HUES6 (cell line): Measurements from ENCODE around the gene ZBTB24.

Experiments
- H3K27ac ChIP-seq: 2 replicates; pipeline ENCODE4 v1.7.0; 2013; ENCODE audit warnings: low read depth, mild to moderate bottlenecking, low read length, inconsistent platforms
- H3K27me3 ChIP-seq: 2 replicates; pipeline ENCODE4 v1.6.1; 2013; ENCODE audit warnings: low read length; ENCODE audit not compliant: control insufficient read depth, insufficient read depth
- H3K36me3 ChIP-seq: 2 replicates; pipeline ENCODE4 v1.6.1; 2013; ENCODE audit warnings: low read length; ENCODE audit not compliant: control insufficient read depth, insufficient read depth
- H3K4me1 ChIP-seq: 2 replicates; pipeline ENCODE4 v1.6.1; 2013; ENCODE audit warnings: low read length; ENCODE audit not compliant: control insufficient read depth, insufficient read depth
- H3K4me3 ChIP-seq: 2 replicates; pipeline ENCODE4 v1.5.1; 2013; ENCODE audit warnings: low read depth, low read length
- H3K9ac ChIP-seq: one replicate; pipeline ENCODE4 v1.6.1; 2013; ENCODE audit warnings: mild to moderate bottlenecking, low read length
- H3K9me3 ChIP-seq: 2 replicates; pipeline ENCODE4 v1.6.1; 2013; ENCODE audit warnings: low read depth, low read length; ENCODE audit not compliant: control insufficient read depth, insufficient read depth

Gene ZBTB24

GRCh38 chr6:109478841-109479624, 4.0 kb downstream of the ZBTB24 start:
- Histone ChIP-seq H3K36me3 (peaks cover 55% of the 10 kb centered on the region), H3K27ac (no peak overlapping the region), H3K9ac (no peak overlapping the region), H3K9me3 (no peaks in the 10 kb centered on the region), H3K27me3 (peaks cover 1% of the 10 kb centered on the region; the same call in 1 of the 2 replicates), H3K4me1 (peaks cover 29% of the 10 kb centered on the region), H3K4me3 (peak overlapping the region; percentile 20)

- no peak overlapping the region for H3K9ac ChIP-seq
- no peak overlapping the region for H3K27ac ChIP-seq
- H3K9me3 ChIP-seq, result no peaks in the 10 kb centered on the region
- no peaks in the 10 kb centered on the region for H3K27me3 ChIP-seq
- H3K4me1 ChIP-seq, result peaks cover 29% of the 10 kb centered on the region
- H3K4me3 ChIP-seq, result peak overlapping the region; percentile 1; the same call in 1 of the 2 replicates
- H3K36me3 ChIP-seq, result peaks cover 62% of the 10 kb centered on the region
Observed at GRCh38 chr6:109478222-109478805, 4.7 kb downstream of the ZBTB24 start.

GRCh38 chr6:109477725-109478124, 5.3 kb downstream of the ZBTB24 start:
- Histone ChIP-seq H3K27me3 (no peaks in the 10 kb centered on the region), H3K4me3 (peak overlapping the region; percentile 1; the same call in 1 of the 2 replicates), H3K9ac (no peak overlapping the region), H3K27ac (no peak overlapping the region), H3K36me3 (peaks cover 68% of the 10 kb centered on the region), H3K4me1 (peaks cover 29% of the 10 kb centered on the region), H3K9me3 (no peaks in the 10 kb centered on the region)

- peaks cover 73% of the 10 kb centered on the region for H3K36me3 ChIP-seq
- no peak overlapping the region for H3K27ac ChIP-seq
- H3K27me3 ChIP-seq, result no peaks in the 10 kb centered on the region
- H3K9ac ChIP-seq, result no peak overlapping the region
- H3K4me1 ChIP-seq, result peaks cover 29% of the 10 kb centered on the region
- no peaks in the 10 kb centered on the region for H3K9me3 ChIP-seq
- no peak overlapping the region for H3K4me3 ChIP-seq
Observed at GRCh38 chr6:109477184-109477583, 5.8 kb downstream of the ZBTB24 start.

GRCh38 chr6:109475625-109476024, 7.4 kb downstream of the ZBTB24 start:
- Histone ChIP-seq H3K4me3 (no peak overlapping the region), H3K9ac (no peak overlapping the region), H3K4me1 (peaks cover 14% of the 10 kb centered on the region), H3K36me3 (peaks cover 74% of the 10 kb centered on the region), H3K9me3 (no peaks in the 10 kb centered on the region), H3K27ac (no peak overlapping the region), H3K27me3 (no peaks in the 10 kb centered on the region)

- Histone ChIP-seq H3K27ac (no peak overlapping the region), H3K36me3 (peaks cover 74% of the 10 kb centered on the region), H3K4me3 (no peak overlapping the region)
Observed at GRCh38 chr6:109474995-109475394, 8.0 kb downstream of the ZBTB24 start.

GRCh38 chr6:109473120-109473519, 9.9 kb downstream of the ZBTB24 start:
- H3K9me3 ChIP-seq, result no peaks in the 10 kb centered on the region
- H3K27me3 ChIP-seq, result no peaks in the 10 kb centered on the region
- H3K4me1 ChIP-seq, result peaks cover 5% of the 10 kb centered on the region
- no peak overlapping the region for H3K4me3 ChIP-seq
- peaks cover 91% of the 10 kb centered on the region for H3K36me3 ChIP-seq
- no peak overlapping the region for H3K9ac ChIP-seq
- H3K27ac ChIP-seq, result no peak overlapping the region

More at GRCh38 chr6:109474995-109475394, 8.0 kb downstream of the ZBTB24 start:
- Histone ChIP-seq H3K9ac (no peak overlapping the region), H3K27me3 (no peaks in the 10 kb centered on the region), H3K9me3 (no peaks in the 10 kb centered on the region), H3K4me1 (peaks cover 8% of the 10 kb centered on the region)

- H3K4me3 ChIP-seq, result no peak overlapping the region
- H3K9ac ChIP-seq, result no peak overlapping the region
- H3K9me3 ChIP-seq, result no peaks in the 10 kb centered on the region
- peaks cover under 1% of the 10 kb centered on the region for H3K4me1 ChIP-seq
- H3K27ac ChIP-seq, result no peak overlapping the region
- no peaks in the 10 kb centered on the region for H3K27me3 ChIP-seq
- peaks cover 93% of the 10 kb centered on the region for H3K36me3 ChIP-seq
Observed at GRCh38 chr6:109472132-109472995, 10.7 kb downstream of the ZBTB24 start.

GRCh38 chr6:109471105-109471810, 11.8 kb downstream of the ZBTB24 start:
- no peak overlapping the region for H3K27ac ChIP-seq

GRCh38 chr6:109469591-109470189, 13.3 kb downstream of the ZBTB24 start:
- H3K4me3 ChIP-seq, result no peak overlapping the region
- no peak overlapping the region for H3K27ac ChIP-seq
- peaks cover 97% of the 10 kb centered on the region for H3K36me3 ChIP-seq
- no peaks in the 10 kb centered on the region for H3K4me1 ChIP-seq
- no peaks in the 10 kb centered on the region for H3K9me3 ChIP-seq
- H3K27me3 ChIP-seq, result no peaks in the 10 kb centered on the region
- no peak overlapping the region for H3K9ac ChIP-seq

More at GRCh38 chr6:109471105-109471810, 11.8 kb downstream of the ZBTB24 start:
- H3K4me1 ChIP-seq, result no peaks in the 10 kb centered on the region
- no peak overlapping the region for H3K9ac ChIP-seq
- no peak overlapping the region for H3K4me3 ChIP-seq
- H3K36me3 ChIP-seq, result peaks cover 97% of the 10 kb centered on the region
- no peaks in the 10 kb centered on the region for H3K27me3 ChIP-seq
- H3K9me3 ChIP-seq, result no peaks in the 10 kb centered on the region
